GM21526 (cell line): ENCODE results near the gene DAB2.

Source experiments
- ATAC-seq: cut with Tn5 transposase; IDR thresholded peaks from one replicate; pipeline ENCODE4 v1.9.1; 2021; ENCODE audit warnings: moderate library complexity; ENCODE audit not compliant: unreplicated experiment, low FRiP score

The DAB2 gene

GRCh38 chr5:39448506-39449128 is 23.8 kb upstream of the DAB2 start:
- ATAC-seq = no peak

GRCh38 chr5:39447968-39448367 is 23.2 kb upstream of the DAB2 start:
- ATAC-seq = no peak

GRCh38 chr5:39447059-39447458 is 22.3 kb upstream of the DAB2 start:
- ATAC-seq = no peak

GRCh38 chr5:39446231-39446630 is 21.5 kb upstream of the DAB2 start:
- ATAC-seq = no peak

GRCh38 chr5:39443911-39444310 is 19.1 kb upstream of the DAB2 start:
- no peak for ATAC-seq

- ATAC-seq = no peak
Observed at GRCh38 chr5:39442991-39443390, 18.2 kb upstream of the DAB2 start.

- no peak for ATAC-seq
Observed at GRCh38 chr5:39441838-39442237, 17.1 kb upstream of the DAB2 start.

- ATAC-seq = no peak
Observed at GRCh38 chr5:39440958-39441624, 16.3 kb upstream of the DAB2 start.

- ATAC-seq = no peak
Observed at GRCh38 chr5:39440192-39440957, 15.6 kb upstream of the DAB2 start.

- no peak for ATAC-seq
Observed at GRCh38 chr5:39439582-39440162, 14.9 kb upstream of the DAB2 start.

GRCh38 chr5:39437467-39437866 is 12.7 kb upstream of the DAB2 start:
- no peak for ATAC-seq

GRCh38 chr5:39433848-39434247 is 9.1 kb upstream of the DAB2 start:
- ATAC-seq = no peak

GRCh38 chr5:39432696-39433530 is 8.1 kb upstream of the DAB2 start:
- ATAC-seq = no peak

GRCh38 chr5:39430461-39430860 is 5.7 kb upstream of the DAB2 start:
- no peak for ATAC-seq

GRCh38 chr5:39428640-39429039 is 3.9 kb upstream of the DAB2 start:
- ATAC-seq = no peak

GRCh38 chr5:39427633-39428032 is 2.9 kb upstream of the DAB2 start:
- no peak for ATAC-seq

- no peak for ATAC-seq
Observed at GRCh38 chr5:39427229-39427628, 2.4 kb upstream of the DAB2 start.

- no peak for ATAC-seq
Observed at GRCh38 chr5:39426746-39427105, 1.9 kb upstream of the DAB2 start.

- ATAC-seq = no peak
Observed at GRCh38 chr5:39426051-39426745, 1.4 kb upstream of the DAB2 start.

GRCh38 chr5:39423331-39423751 is 1.4 kb downstream of the DAB2 start:
- ATAC-seq = no peak
